Vagina (tissue), 2 donors: ENCODE results near the gene DDX3X. TPM values are rescaled to one million over a fixed set of nuclear protein-coding genes. Genes with fewer than 3 reads are reported as not detected.

Source experiments
- DNase-seq, 2 donors: peaks; one replicate each; pipeline ENCODE4 v3.0.0-alpha.2; 2017; ENCODE audit errors: extremely low spot score in 2 of 2
- H3K27ac ChIP-seq: fragments of 200-600 bp; sonication (generic); one replicate; pipeline ENCODE4 v1.5.1; 2019
- H3K27me3 ChIP-seq: fragments of 200-600 bp; sonication (generic); one replicate; pipeline ENCODE4 v1.5.1; 2019
- H3K36me3 ChIP-seq, 2 donors: fragments of 200-600 bp; sonication (generic); one replicate each; pipeline ENCODE4 v1.5.1; 2017 to 2019
- H3K4me1 ChIP-seq: fragments of 200-600 bp; sonication (generic); one replicate; pipeline ENCODE4 v1.5.1; 2019
- H3K4me3 ChIP-seq, 2 donors: fragments of 200-600 bp; sonication (generic); 1 replicate in 1 of 2; 2 replicates in 1 of 2; pipeline ENCODE4 v1.5.1; 2016 to 2019
- H3K9me3 ChIP-seq: fragments of 200-600 bp; sonication (generic); one replicate; pipeline ENCODE4 v1.5.1; 2019
- POLR2A ChIP-seq, 2 donors: fragments of 450-650 bp; IDR thresholded peaks; one replicate each; pipeline ENCODE4 v1.6.1; 2017; ENCODE audit warnings: antibody characterized with exemption in 2 of 2, mild to moderate bottlenecking in 2 of 2, moderate library complexity in 2 of 2
- POLR2AphosphoS5 ChIP-seq, 2 donors: sonication (generic); formaldehyde crosslinking; IDR thresholded peaks; one replicate each; pipeline ENCODE4 v1.9.0; 2017; ENCODE audit warnings: antibody characterized with exemption in 2 of 2, mild to moderate bottlenecking in 2 of 2, low read depth in 1 of 2; ENCODE audit not compliant: insufficient read depth in 1 of 2
- intact Hi-C: fragments of 100-400 bp; cut with DNase I; formaldehyde crosslinking; loops from one replicate; pipeline ENCODE4 v1.15.1; 2023
- total RNA-seq: library from RNA; depleted of rRNA; stranded (reverse); fragments of >200 nt; gene quantifications from one replicate; pipeline ENCODE4 v1.2.3, GENCODE V29; 2016
- TF ChIP-seq, protein P1 (sequence below), 3 experiments: fragments of 450-650 bp in 2 of 3; fragments of 200-600 bp in 1 of 3; sonication (generic) in 1 of 3; IDR thresholded peaks; one replicate each; pipeline ENCODE4 v1.5.1; 2017 to 2019; ENCODE audit warnings: antibody characterized with exemption in 3 of 3, mild to moderate bottlenecking in 2 of 3, moderate library complexity in 2 of 3

Gene DDX3X
- total RNA-seq, 1 donor from 2014 or later = 202 TPM

DNA sequence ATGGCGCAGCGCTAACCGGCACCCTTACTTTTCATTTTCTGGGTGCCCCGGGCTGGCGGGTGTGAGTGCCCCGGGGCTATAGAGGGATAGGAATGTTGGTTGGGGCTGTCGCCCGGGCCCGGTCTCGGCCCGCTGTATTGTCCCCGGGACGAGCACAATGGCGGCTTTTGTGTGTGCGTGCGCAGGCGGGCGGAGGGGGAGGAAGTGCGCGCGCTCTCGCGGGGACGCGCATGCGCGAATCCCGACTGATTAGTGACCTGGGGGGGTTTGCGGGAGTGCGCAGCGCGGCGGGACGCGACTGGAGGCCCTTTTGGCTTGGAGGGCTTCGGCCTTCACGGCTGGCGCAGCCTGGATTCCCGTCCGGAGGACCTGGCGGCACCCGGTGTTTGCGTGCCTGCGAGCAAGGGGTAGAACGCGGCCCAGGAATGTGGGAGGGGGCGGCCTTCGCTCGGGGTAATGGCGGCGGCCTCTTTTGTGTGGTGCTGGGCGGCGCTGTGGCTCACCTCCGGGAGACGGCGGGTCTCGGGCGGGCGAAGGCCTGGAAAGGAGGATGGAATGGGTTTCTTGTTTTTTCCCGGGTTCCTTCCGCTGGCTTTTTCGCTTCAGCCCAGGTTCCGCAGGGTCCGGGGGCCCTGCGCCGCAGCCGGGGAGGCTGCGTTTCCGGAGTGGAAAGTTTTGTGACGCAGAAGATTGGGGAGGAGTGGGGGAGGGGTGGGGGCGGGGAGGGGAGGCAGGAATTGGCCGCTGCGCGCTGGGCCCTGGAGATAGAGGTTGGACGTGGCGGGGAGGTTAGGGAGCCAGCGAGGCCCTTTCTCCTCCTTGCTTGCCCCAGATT lies 618 bp downstream of the DDX3X start:
- Histone ChIP-seq H3K27me3 (no peaks in the 10 kb centered on the region), H3K4me1 (peaks cover 51% of the 10 kb centered on the region)
- TF ChIP-seq POLR2AphosphoS5 (IDR thresholded peaks at IDR 0.05; ENCODE audit: insufficient read depth in 1 of 2, low read depth in 1 of 2) = peak; percentile 22 to 98
- TF ChIP-seq, protein P1, sequence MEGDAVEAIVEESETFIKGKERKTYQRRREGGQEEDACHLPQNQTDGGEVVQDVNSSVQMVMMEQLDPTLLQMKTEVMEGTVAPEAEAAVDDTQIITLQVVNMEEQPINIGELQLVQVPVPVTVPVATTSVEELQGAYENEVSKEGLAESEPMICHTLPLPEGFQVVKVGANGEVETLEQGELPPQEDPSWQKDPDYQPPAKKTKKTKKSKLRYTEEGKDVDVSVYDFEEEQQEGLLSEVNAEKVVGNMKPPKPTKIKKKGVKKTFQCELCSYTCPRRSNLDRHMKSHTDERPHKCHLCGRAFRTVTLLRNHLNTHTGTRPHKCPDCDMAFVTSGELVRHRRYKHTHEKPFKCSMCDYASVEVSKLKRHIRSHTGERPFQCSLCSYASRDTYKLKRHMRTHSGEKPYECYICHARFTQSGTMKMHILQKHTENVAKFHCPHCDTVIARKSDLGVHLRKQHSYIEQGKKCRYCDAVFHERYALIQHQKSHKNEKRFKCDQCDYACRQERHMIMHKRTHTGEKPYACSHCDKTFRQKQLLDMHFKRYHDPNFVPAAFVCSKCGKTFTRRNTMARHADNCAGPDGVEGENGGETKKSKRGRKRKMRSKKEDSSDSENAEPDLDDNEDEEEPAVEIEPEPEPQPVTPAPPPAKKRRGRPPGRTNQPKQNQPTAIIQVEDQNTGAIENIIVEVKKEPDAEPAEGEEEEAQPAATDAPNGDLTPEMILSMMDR (IDR thresholded peaks at IDR 0.05) = no peak

DNA sequence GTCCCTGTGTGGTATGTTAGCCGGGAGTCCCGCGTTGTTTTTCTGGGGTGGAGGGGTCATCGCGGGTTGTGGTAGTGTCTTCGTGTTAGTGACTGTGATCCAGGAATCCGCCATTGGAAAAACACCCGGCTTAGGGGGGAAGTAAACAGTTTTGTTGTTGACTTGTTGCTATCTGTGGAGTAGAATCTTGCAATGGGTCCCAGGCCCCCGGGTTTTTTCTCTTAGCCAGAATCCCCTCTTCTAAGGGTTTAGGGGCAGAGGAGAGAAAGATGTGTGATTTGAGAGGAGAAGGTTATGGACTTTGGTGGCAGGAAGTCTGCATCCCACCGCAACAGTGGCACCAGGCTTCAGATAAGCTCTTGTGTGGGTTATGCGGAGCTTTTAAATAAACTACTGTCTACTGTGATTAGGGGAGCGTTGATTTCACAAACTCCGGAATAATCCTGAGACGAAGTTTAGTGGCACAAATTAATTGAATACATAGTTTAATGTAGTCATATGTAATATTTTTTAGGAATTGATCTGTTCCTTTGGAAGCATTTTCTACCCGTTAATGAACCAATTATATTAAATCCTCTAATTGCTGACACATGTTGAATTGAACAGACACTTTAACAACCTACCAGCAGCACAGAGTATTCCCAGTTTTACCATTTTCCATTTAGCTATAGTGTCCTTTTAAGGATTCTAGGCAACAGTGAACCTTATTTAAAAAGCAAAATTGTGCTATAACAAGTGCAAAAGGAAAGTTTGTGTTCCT lies 1.4 kb downstream of the DDX3X start:
- DNase-seq = peak in 1 of 2 donors; percentile 92
- intact Hi-C loops = no loop called here
- Histone ChIP-seq H3K4me1 (peaks cover 51% of the 10 kb centered on the region), H3K4me3 (peak overlapping the region; percentile 61 to 97), H3K27ac (peak overlapping the region; percentile 100), H3K9me3 (no peaks in the 10 kb centered on the region), H3K36me3 (peaks cover 0 to 6% of the 10 kb centered on the region in 2 donors), H3K27me3 (no peaks in the 10 kb centered on the region)
- TF ChIP-seq, protein P1 (IDR thresholded peaks at IDR 0.05) = no peak
- TF ChIP-seq POLR2AphosphoS5 (IDR thresholded peaks at IDR 0.05; ENCODE audit: insufficient read depth in 1 of 2, low read depth in 1 of 2) (no peak), POLR2A (IDR thresholded peaks at IDR 0.05) (no peak)

More for the DNA sequence above, 618 bp downstream of the DDX3X start:
- Histone ChIP-seq H3K4me3 (peak overlapping the region; percentile 61 to 97), H3K27ac (peak overlapping the region; percentile 100), H3K9me3 (no peaks in the 10 kb centered on the region), H3K36me3 (no peaks in the 10 kb centered on the region)
- peak in 1 of 2 donors; percentile 94 for DNase-seq
- intact Hi-C loops = no loop called here

DNA sequence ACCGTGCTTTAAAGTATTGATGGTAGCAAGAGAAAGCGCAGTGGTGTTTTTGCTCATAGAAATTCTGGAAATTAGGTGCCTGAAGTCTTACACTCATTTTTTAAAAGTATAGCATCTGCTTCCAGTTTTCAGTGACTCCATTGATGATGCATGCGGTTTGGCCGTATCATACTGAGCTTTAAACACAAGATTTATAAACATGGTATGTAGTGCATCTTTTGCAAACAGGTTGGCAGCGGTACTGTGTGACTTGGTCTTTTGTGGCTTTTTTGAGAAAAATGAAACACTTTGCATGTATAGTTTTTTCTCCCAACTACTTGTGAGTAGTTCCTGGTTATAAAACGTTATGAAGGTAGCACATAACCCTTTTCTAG lies 2.0 kb downstream of the DDX3X start:
- no peaks in the 10 kb centered on the region for H3K9me3 ChIP-seq
- H3K4me3 ChIP-seq = peak overlapping the region; percentile 61 to 97
- TF ChIP-seq POLR2AphosphoS5 (IDR thresholded peaks at IDR 0.05; ENCODE audit: insufficient read depth in 1 of 2, low read depth in 1 of 2) (no peak), POLR2A (IDR thresholded peaks at IDR 0.05) (no peak)
- TF ChIP-seq, protein P1 (IDR thresholded peaks at IDR 0.05) = no peak
- H3K27ac ChIP-seq = peak overlapping the region; percentile 100
- DNase-seq = no peak
- H3K36me3 ChIP-seq = peaks cover 0 to 11% of the 10 kb centered on the region in 2 donors
- H3K4me1 ChIP-seq = peaks cover 55% of the 10 kb centered on the region
- intact Hi-C loops = no loop called here
- no peaks in the 10 kb centered on the region for H3K27me3 ChIP-seq

DNA sequence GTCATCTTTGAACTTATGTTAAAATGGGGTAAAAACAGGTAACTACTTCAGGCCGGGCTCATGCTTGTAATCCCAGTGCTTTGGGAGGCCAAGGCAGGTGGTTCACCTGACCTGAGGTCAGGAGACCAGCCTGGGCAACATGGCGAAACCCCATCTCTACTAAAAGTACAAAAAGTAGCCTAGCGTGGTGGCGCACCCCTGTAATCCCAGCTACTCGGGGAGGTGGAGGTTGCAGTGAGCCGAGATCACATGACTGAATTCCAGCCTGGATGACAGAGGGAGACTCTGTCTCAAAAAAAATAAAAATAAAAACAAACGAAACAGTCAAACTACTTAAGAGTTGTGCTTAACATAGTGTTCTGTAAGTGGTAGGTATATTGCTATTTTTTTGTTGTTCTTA lies 2.5 kb downstream of the DDX3X start:
- DNase-seq = no peak
- intact Hi-C loops = no loop called here
- no peaks in the 10 kb centered on the region for H3K9me3 ChIP-seq
- peaks cover 59% of the 10 kb centered on the region for H3K4me1 ChIP-seq
- H3K4me3 ChIP-seq = peak overlapping the region; percentile 61 to 97
- peaks cover 0 to 15% of the 10 kb centered on the region in 2 donors for H3K36me3 ChIP-seq
- peak overlapping the region; percentile 100 for H3K27ac ChIP-seq
- TF ChIP-seq, protein P1 (IDR thresholded peaks at IDR 0.05) = no peak
- no peak for TF ChIP-seq POLR2A (IDR thresholded peaks at IDR 0.05)
- TF ChIP-seq POLR2AphosphoS5 (IDR thresholded peaks at IDR 0.05; ENCODE audit: insufficient read depth in 1 of 2, low read depth in 1 of 2) = no peak
- no peaks in the 10 kb centered on the region for H3K27me3 ChIP-seq
